ENCODE results near the gene PGD.

- TF ChIP-seq CTCF (IDR thresholded peaks at IDR 0.05; ENCODE audit: low read length) (no peak), EZH2 (IDR thresholded peaks at IDR 0.05; ENCODE audit: borderline replicate concordance, low read length) (no peak)
These were observed 68.2 kb downstream of the PGD start for GRCh38 chr1:10467078-10467477.

Data from OCI-LY1 (cell line).